ENCODE data around the gene PTH2.
"Not testable (repeated sequence)": the region's sequence is repeated elsewhere in the genome, so short reads cannot be mapped to it uniquely, and the experiment has no call there.

The PTH2 gene

GRCh38 chr19:49390131-49390928, 32.9 kb downstream of the PTH2 start:
- in situ Hi-C loops (cut with MboI; ENCODE audit: low sequenced_read_pairs) = no loop called here

GRCh38 chr19:49389406-49389805, 33.8 kb downstream of the PTH2 start:
- in situ Hi-C loops (cut with MboI; ENCODE audit: low sequenced_read_pairs) = no loop called here

- in situ Hi-C loops (cut with MboI; ENCODE audit: low sequenced_read_pairs) = no loop called here
Observed at GRCh38 chr19:49387936-49388372, 35.3 kb downstream of the PTH2 start, which contains the start of gene KASH5. Gene KASH5 (plus strand): TSS chr19:49388249. CDS start chr19:49390884, 2,635 bp downstream.

- in situ Hi-C loops (cut with MboI; ENCODE audit: low sequenced_read_pairs) = no loop called here
Observed at GRCh38 chr19:49383599-49383998, 39.6 kb downstream of the PTH2 start.

- in situ Hi-C loops (cut with MboI; ENCODE audit: low sequenced_read_pairs) = no loop called here
Observed at GRCh38 chr19:49382639-49383038, 40.6 kb downstream of the PTH2 start.

GRCh38 chr19:49380391-49380790, 42.9 kb downstream of the PTH2 start:
- in situ Hi-C loops (cut with MboI; ENCODE audit: low sequenced_read_pairs) = no loop called here

GRCh38 chr19:49378512-49378911, 44.7 kb downstream of the PTH2 start:
- in situ Hi-C loops (cut with MboI; ENCODE audit: low sequenced_read_pairs) = no loop called here

GRCh38 chr19:49374665-49375434, 48.4 kb downstream of the PTH2 start:
- in situ Hi-C loops (cut with MboI; ENCODE audit: low sequenced_read_pairs) = no loop called here

- in situ Hi-C loops (cut with MboI; ENCODE audit: low sequenced_read_pairs) = not testable (repeated sequence)
Observed at GRCh38 chr19:49373174-49373573, 50.1 kb downstream of the PTH2 start.

All from hTERT RPE-1 (cell line).